ENCODE data around the gene SC5D.
A peak's percentile ranks its signal among the peaks of the same experiment; 100 is the strongest.

The SC5D gene

DNA sequence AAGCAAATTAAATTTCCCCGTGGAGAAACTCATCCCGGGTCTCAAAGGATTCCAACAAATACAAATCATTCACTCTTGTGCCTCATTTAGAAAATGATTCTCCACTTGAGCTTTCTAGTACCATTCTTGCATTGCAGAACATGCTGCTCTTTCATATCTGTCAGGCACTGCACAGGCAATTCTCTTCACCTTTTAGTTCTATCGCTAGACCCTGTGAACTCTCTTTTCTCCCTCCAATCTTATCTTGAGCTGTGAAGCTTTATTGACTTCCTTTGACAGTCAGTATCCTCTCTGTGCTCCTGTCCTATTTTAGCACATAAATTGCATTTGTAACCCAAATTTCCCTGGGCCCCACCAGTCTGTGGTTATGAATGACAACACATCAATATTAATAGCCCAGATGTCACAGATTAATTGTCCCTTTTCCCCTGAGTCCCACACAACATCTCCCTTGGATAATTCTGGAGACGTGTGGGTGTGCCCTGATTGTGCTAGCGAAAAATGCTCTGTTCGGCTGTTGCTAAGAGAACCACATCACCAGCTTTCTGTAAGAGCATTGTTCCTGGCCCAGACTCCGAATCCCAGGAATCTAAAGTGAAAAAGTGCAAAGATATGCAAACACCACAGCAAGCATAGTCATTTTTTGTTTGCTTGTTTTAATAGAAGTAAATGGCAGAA lies 22.4 kb upstream of the SC5D start:
- Mint-ChIP-seq H3K27me3 (ENCODE audit: low read depth) (peaks cover 43% of the 10 kb centered on the region), H3K36me3 (ENCODE audit: low read depth) (no peaks in the 10 kb centered on the region), H3K4me3 (no peak overlapping the region), H3K4me1 (ENCODE audit: low read depth) (peaks cover 4% of the 10 kb centered on the region), H3K27ac (no peak overlapping the region), H3K9me3 (no peaks in the 10 kb centered on the region)

DNA sequence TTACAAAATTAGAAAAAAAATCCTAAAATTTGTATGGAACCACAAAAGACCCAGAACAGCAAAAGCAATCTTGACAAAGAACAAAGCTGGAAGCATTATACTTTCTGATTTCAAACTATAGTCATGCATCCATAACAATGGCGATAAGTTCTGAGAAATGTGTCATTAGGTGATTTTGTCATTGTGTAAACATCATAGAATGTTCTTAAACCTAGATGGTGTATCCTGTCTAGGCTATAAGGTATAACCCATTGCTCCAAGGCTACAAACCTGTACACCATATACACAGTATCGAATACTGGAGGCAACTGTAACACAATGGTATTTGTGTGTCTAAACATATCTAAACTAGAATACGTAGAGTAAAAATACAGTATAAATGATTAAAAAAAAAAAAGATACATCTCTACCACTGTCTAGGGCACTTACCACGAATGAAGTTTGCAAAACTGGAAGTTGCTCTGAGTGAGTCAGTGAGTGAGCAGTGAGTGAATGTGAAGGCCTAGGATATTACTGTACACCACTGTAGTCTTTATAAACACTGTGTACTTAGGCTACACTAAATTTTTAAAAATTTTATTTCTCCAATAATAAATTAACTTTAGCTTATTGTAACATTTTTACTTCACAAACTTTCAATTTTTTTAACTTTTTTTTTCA lies 18.1 kb upstream of the SC5D start:
- Mint-ChIP-seq H3K36me3 (ENCODE audit: low read depth) (no peaks in the 10 kb centered on the region), H3K27me3 (ENCODE audit: low read depth) (peaks cover 57% of the 10 kb centered on the region), H3K9me3 (peaks cover 20% of the 10 kb centered on the region), H3K4me3 (no peak overlapping the region), H3K27ac (no peak overlapping the region), H3K4me1 (ENCODE audit: low read depth) (no peaks in the 10 kb centered on the region)

DNA sequence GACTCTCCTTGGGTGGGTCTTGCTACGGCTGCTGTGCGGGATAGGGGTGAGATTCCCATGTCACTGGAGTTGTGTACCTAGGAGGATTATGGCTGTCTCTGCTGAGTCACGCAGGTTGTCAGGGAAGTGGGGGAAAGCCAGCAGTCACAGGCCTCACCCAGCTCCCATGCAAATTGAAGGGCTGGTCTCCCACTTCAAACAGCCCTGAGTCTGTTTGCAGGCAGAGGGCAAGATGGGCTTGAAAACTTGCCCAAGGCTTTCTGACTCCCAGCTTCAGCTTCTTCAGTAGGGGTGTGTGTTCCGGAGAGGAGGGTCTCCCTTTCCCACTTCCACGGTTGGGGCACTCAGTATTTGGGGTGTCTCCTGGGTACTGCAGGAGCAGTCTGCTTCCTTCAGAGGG lies 10.9 kb upstream of the SC5D start:
- Mint-ChIP-seq H3K27me3 (ENCODE audit: low read depth) (peaks cover 57% of the 10 kb centered on the region), H3K9me3 (peaks cover 23% of the 10 kb centered on the region), H3K4me1 (ENCODE audit: low read depth) (no peaks in the 10 kb centered on the region), H3K4me3 (no peak overlapping the region), H3K27ac (no peak overlapping the region), H3K36me3 (ENCODE audit: low read depth) (no peaks in the 10 kb centered on the region)

DNA sequence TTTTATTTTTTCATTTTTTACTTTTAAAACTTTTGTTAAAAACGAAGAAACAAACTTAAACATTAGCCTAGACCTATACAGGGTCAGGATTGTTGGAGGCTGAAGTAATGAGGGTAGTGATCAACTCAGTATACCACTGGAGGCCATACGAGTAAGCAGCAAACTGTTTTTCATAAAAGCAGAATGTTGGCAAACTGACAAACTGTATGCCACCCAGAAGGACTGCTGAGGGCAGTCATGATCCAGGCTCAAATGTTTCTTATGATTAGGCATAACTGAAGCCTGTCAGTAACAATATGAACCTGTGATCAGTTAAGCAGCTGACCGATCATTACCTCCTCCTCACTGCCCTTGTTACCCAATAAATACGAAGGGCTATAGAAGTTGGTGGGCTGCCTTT lies 10.2 kb upstream of the SC5D start:
- H3K4me3 Mint-ChIP-seq = no peak overlapping the region
- H3K36me3 Mint-ChIP-seq (ENCODE audit: low read depth) = no peaks in the 10 kb centered on the region
- no peak overlapping the region for H3K27ac Mint-ChIP-seq
- H3K9me3 Mint-ChIP-seq = peaks cover 23% of the 10 kb centered on the region
- no peaks in the 10 kb centered on the region for H3K4me1 Mint-ChIP-seq (ENCODE audit: low read depth)
- peaks cover 56% of the 10 kb centered on the region for H3K27me3 Mint-ChIP-seq (ENCODE audit: low read depth)

DNA sequence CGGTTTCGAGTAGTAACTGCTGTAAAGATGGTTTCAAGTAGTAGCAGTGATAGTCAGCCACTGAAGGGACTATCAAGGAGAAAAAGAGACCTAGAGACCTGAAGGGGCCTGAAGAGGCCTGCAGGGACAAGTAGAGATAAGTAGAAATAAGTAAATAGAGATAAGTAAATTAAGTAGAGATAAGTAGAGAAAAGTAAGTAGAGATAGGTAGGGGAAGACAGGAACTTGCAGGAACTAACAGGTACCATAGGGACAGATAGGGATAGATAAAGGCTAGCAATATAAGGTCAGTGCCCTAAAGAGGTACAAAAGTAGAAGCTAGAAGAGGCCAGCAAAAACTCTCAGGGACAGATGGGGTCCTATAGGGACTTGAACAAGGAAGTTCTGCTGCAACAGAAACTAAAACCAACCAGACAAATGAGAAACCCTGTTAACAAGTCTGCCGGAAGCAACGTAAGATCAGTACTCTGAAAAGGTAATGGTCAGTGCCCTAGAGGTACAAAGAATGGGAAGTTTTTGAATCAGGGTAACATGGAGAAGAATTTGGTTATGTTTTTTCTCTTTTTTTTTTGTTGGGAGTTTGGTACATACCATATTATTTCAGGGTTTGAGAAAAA lies 9.6 kb upstream of the SC5D start:
- Mint-ChIP-seq H3K4me1 (ENCODE audit: low read depth) (no peaks in the 10 kb centered on the region), H3K27me3 (ENCODE audit: low read depth) (peaks cover 52% of the 10 kb centered on the region), H3K4me3 (no peak overlapping the region), H3K9me3 (peaks cover 18% of the 10 kb centered on the region), H3K27ac (no peak overlapping the region), H3K36me3 (ENCODE audit: low read depth) (no peaks in the 10 kb centered on the region)

DNA sequence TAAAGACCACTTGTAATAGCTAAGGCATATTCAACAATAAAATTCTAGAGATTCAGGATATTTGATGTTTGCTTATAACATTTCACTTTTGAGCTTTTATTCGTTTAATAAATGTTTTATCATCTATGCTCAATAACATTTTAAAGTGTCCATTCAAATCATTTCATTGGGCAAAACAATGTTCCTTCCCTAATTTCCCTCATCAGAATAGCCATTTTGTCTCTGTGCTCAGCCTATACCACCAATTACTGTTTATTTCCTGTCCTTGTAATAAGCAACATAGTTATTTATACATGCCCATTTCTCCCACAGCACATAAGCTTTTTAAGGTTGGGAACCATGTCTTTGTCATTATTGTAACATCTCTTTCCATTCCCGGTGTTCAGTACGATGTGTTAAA lies 1.3 kb upstream of the SC5D start:
- Mint-ChIP-seq H3K4me3 (no peak overlapping the region), H3K27ac (peak overlapping the region; percentile 11), H3K36me3 (ENCODE audit: low read depth) (peaks cover 2% of the 10 kb centered on the region), H3K27me3 (ENCODE audit: low read depth) (peaks cover 5% of the 10 kb centered on the region), H3K9me3 (no peaks in the 10 kb centered on the region), H3K4me1 (ENCODE audit: low read depth) (peaks cover 26% of the 10 kb centered on the region)

DNA sequence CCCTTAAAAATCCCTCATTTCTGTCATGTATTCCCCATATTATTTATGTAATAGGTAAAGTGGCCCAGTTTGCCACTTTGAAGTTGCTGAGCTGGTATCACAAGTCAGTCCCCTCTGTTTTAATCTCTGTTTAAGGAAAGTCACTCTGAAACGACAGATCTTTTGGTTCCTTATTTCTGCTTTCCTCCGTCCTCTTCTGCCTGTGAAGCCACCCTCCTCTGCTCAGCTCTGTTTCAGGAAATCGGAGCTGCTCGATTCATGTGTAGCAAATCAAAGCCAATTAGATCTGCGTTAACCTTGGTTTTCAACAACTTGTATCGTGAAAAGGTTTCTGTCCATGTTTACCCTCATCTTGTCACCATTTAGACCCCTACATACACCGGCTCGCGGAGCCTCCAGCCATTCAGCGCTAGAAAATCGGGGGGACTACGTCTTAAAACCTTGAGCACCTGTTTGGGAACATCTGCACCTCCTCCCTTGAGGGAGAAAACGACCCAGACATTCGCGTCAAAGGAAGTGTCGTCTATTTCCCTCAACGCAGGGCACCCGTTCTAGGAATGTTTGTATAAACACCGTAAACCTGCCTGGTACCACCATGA lies 576 bp upstream of the SC5D start:
- Mint-ChIP-seq H3K9me3 (no peaks in the 10 kb centered on the region), H3K36me3 (ENCODE audit: low read depth) (peaks cover 6% of the 10 kb centered on the region), H3K27ac (peak overlapping the region; percentile 90), H3K4me3 (peak overlapping the region; percentile 88), H3K4me1 (ENCODE audit: low read depth) (peaks cover 30% of the 10 kb centered on the region), H3K27me3 (ENCODE audit: low read depth) (peaks cover 5% of the 10 kb centered on the region)

DNA sequence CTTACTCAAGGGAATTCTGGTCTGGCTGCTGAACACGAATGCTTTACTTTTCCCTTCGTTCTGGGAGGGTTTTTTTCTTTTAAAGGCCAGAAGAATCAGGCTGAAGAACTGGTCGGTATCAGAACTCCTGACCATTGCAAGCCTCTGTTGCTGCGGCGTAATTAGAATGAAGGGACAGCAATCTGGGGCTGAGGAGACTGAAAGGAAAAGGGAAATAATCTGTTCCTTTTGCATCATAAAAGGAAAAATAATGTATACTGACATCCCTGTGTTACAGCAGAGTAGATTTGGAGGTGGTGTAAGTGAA lies 670 bp downstream of the SC5D start:
- H3K27me3 Mint-ChIP-seq (ENCODE audit: low read depth) = no peaks in the 10 kb centered on the region
- peaks cover 7% of the 10 kb centered on the region for H3K36me3 Mint-ChIP-seq (ENCODE audit: low read depth)
- H3K27ac Mint-ChIP-seq = peak overlapping the region; percentile 90
- H3K9me3 Mint-ChIP-seq = no peaks in the 10 kb centered on the region
- peak overlapping the region; percentile 88 for H3K4me3 Mint-ChIP-seq
- peaks cover 33% of the 10 kb centered on the region for H3K4me1 Mint-ChIP-seq (ENCODE audit: low read depth)

DNA sequence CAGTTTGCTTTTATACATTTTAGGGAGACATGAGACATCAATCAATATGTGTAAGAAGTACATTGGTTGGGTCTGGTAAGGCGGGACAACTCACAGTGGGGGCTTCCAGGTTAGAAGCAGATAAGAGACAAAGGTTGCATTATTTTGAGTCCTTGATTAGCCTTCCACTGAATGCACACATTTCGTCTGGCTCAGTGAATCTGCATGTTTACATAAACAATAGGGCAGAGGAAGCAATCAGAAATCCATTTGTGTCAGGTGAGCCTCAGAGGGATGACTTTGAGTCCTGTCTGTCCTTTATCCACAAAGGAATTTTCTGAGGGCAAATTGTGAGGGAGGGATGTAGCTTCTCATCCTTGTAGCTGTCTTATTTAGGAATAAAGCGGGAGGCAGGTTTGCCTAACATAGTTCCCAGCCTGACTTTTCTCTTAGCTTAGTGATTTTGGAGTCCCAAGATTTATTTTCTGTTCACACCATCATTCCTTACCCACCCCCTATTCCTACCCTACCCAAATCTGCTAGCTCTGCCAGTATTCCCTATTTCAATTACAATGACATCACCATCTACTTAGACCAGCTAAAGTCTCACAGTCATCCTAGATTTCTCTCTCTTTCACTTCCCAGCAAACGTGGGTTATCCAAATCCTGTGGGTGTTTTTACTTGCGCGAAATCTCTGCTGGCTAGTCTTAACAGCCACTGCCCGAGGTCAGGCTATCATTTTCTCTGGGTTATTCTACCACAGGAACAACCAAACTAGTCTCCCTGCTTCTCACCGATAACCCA lies 2.9 kb downstream of the SC5D start:
- Mint-ChIP-seq H3K4me1 (ENCODE audit: low read depth) (peaks cover 37% of the 10 kb centered on the region), H3K4me3 (no peak overlapping the region), H3K9me3 (no peaks in the 10 kb centered on the region), H3K36me3 (ENCODE audit: low read depth) (peaks cover 12% of the 10 kb centered on the region), H3K27ac (no peak overlapping the region), H3K27me3 (ENCODE audit: low read depth) (no peaks in the 10 kb centered on the region)

DNA sequence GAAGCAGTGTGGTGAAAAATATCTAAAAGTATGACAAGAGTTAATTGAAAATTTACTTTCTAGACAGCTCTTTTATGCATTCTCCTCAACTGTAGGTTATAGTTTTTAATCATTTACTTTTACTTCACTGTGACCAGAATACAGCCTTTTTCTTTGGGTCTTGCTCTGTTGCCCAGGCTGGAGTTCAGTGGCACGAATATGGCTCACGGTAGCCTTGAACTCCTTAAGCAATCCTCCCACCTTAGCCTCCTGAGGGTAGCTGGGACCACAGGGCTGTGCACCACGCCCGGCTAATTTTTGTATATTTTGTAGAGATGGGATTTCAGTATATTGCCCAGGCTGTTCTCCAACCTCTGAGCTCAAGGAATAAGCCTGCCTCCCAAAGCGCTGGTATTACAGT lies 5.3 kb downstream of the SC5D start:
- Mint-ChIP-seq H3K4me3 (no peak overlapping the region), H3K9me3 (no peaks in the 10 kb centered on the region), H3K4me1 (ENCODE audit: low read depth) (peaks cover 30% of the 10 kb centered on the region), H3K27me3 (ENCODE audit: low read depth) (no peaks in the 10 kb centered on the region), H3K27ac (no peak overlapping the region), H3K36me3 (ENCODE audit: low read depth) (peaks cover 17% of the 10 kb centered on the region)

DNA sequence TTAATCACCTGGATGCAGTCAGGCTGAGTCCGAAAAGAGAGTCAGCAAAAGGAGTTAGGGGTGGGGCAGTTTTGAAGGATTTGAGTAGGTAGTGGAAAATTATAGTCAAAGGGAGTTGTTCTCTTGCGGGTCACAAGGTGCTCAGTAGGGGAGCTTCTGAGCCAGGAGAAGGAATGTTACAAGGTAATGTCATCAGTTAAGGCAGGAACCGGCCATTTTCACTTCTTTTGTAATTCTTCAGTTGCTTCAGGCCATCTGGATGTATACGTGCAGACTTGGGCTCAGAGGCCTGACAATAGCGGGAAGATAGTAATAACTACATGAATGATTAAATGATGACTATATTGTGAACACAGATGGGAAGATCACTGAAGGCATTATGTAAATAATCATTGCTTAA lies 6.2 kb downstream of the SC5D start:
- peaks cover 21% of the 10 kb centered on the region for H3K36me3 Mint-ChIP-seq (ENCODE audit: low read depth)
- no peaks in the 10 kb centered on the region for H3K27me3 Mint-ChIP-seq (ENCODE audit: low read depth)
- H3K27ac Mint-ChIP-seq = no peak overlapping the region
- H3K4me3 Mint-ChIP-seq = no peak overlapping the region
- H3K9me3 Mint-ChIP-seq = no peaks in the 10 kb centered on the region
- H3K4me1 Mint-ChIP-seq (ENCODE audit: low read depth) = peaks cover 24% of the 10 kb centered on the region

DNA sequence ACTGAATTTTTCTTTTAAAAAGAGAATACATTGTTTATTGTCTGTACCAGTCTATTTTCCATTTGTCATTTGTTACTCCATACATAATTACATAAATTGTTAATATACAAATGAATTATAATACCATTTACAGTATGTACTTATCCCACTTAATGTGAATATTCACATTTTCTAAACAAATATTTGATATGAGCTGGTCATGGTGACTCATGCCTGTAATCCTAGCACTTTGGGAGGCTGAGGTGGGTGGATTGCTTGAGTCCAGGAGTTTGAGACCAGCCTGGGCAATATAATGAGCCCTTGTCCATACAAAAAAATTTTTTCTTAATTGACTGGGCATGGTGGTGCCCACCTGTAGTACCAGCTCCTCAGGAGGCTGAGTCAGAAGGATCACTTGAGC lies 6.8 kb downstream of the SC5D start:
- H3K9me3 Mint-ChIP-seq = no peaks in the 10 kb centered on the region

DNA sequence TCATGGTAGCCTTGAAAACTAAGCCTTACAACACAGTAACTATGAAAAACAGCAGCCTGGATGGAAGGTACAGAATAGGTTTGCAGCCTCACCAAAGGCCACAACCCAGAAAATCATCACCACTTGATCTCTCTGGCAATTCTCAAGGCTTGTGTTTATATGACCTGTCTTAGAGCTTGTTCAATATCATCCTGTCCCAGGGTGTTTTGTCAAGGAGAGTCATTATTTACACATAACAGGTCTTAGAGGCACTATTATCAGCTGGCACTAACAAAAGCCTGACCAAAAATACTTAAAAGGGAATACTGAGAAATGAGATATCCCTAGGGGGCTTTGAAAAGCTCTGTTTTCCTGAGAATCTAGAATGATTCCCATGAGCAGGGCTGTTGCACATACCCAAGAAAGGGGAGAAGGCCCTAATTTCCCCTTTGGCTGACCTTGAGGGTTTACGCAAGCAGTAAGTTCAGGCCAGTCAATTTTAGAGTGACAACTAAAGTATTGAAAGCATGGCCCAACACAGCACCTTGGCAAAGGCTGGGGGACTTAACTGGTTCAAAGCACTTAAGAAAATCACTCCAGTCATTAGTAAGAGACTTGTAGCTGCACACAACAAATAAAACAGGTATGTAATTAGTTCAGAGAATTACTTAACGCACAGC lies 7.9 kb downstream of the SC5D start:
- no peak overlapping the region for H3K4me3 Mint-ChIP-seq
- peaks cover 32% of the 10 kb centered on the region for H3K36me3 Mint-ChIP-seq (ENCODE audit: low read depth)
- H3K27ac Mint-ChIP-seq = no peak overlapping the region
- H3K9me3 Mint-ChIP-seq = no peaks in the 10 kb centered on the region
- no peaks in the 10 kb centered on the region for H3K27me3 Mint-ChIP-seq (ENCODE audit: low read depth)
- H3K4me1 Mint-ChIP-seq (ENCODE audit: low read depth) = peaks cover 17% of the 10 kb centered on the region

More for the DNA sequence above, 6.8 kb downstream of the SC5D start:
- H3K27me3 Mint-ChIP-seq (ENCODE audit: low read depth) = no peaks in the 10 kb centered on the region
- H3K4me3 Mint-ChIP-seq = no peak overlapping the region
- H3K27ac Mint-ChIP-seq = no peak overlapping the region
- peaks cover 24% of the 10 kb centered on the region for H3K36me3 Mint-ChIP-seq (ENCODE audit: low read depth)
- peaks cover 22% of the 10 kb centered on the region for H3K4me1 Mint-ChIP-seq (ENCODE audit: low read depth)

Data from T-helper 1 cell treated with Interleukin-12 subunit alpha and Interleukin-12 subunit beta and Interleukin-4 antibody, amounts not matched to agents 30 μg/mL and 1 μg/mL, for 36 hours (primary cell).